ENCODE measurements around the gene CPVL. TPM values are rescaled to one million over a fixed set of nuclear protein-coding genes. Genes with fewer than 3 reads are reported as not detected.

Gene CPVL
- total RNA-seq, 1 donor from 2014 or later, result 25.9 TPM

- no peak for TF ChIP-seq CTCF (IDR thresholded peaks at IDR 0.05; ENCODE audit: insufficient read depth, low read length, poor library complexity, severe bottlenecking)
- Histone ChIP-seq H3K36me3 (ENCODE audit: control insufficient read depth, insufficient read depth, low read length) (no peaks in the 10 kb centered on the region), H3K4me3 (ENCODE audit: low read depth, low read length) (no peak overlapping the region), H3K27me3 (ENCODE audit: control insufficient read depth, insufficient read depth, low read length) (no peaks in the 10 kb centered on the region)
- DNase-seq (ENCODE audit: low read depth), result no peak
Observed at GRCh38 chr7:29132980-29133379, 13.4 kb downstream of the CPVL start.

GRCh38 chr7:29131678-29132077 is 14.7 kb downstream of the CPVL start:
- Histone ChIP-seq H3K36me3 (ENCODE audit: control insufficient read depth, insufficient read depth, low read length) (no peaks in the 10 kb centered on the region), H3K27me3 (ENCODE audit: control insufficient read depth, insufficient read depth, low read length) (no peaks in the 10 kb centered on the region), H3K4me3 (ENCODE audit: low read depth, low read length) (no peak overlapping the region)
- no peak for TF ChIP-seq CTCF (IDR thresholded peaks at IDR 0.05; ENCODE audit: insufficient read depth, low read length, poor library complexity, severe bottlenecking)
- DNase-seq (ENCODE audit: low read depth), result no peak

- H3K27me3 ChIP-seq (ENCODE audit: control insufficient read depth, insufficient read depth, low read length), result no peaks in the 10 kb centered on the region
- no peak for TF ChIP-seq CTCF (IDR thresholded peaks at IDR 0.05; ENCODE audit: insufficient read depth, low read length, poor library complexity, severe bottlenecking)
Observed at GRCh38 chr7:29130096-29130495, 16.2 kb downstream of the CPVL start.

GRCh38 chr7:29127527-29127926 is 18.8 kb downstream of the CPVL start:
- no peak for TF ChIP-seq CTCF (IDR thresholded peaks at IDR 0.05; ENCODE audit: insufficient read depth, low read length, poor library complexity, severe bottlenecking)
- Histone ChIP-seq H3K4me3 (ENCODE audit: low read depth, low read length) (no peak overlapping the region), H3K27me3 (ENCODE audit: control insufficient read depth, insufficient read depth, low read length) (no peaks in the 10 kb centered on the region), H3K36me3 (ENCODE audit: control insufficient read depth, insufficient read depth, low read length) (no peaks in the 10 kb centered on the region)
- no peak for DNase-seq (ENCODE audit: low read depth)

More at GRCh38 chr7:29130096-29130495, 16.2 kb downstream of the CPVL start:
- Histone ChIP-seq H3K36me3 (ENCODE audit: control insufficient read depth, insufficient read depth, low read length) (no peaks in the 10 kb centered on the region), H3K4me3 (ENCODE audit: low read depth, low read length) (no peak overlapping the region)
- no peak for DNase-seq (ENCODE audit: low read depth)

GRCh38 chr7:29126804-29127203 is 19.5 kb downstream of the CPVL start:
- no peak for DNase-seq (ENCODE audit: low read depth)
- no peaks in the 10 kb centered on the region for H3K36me3 ChIP-seq (ENCODE audit: control insufficient read depth, insufficient read depth, low read length)
- TF ChIP-seq CTCF (IDR thresholded peaks at IDR 0.05; ENCODE audit: insufficient read depth, low read length, poor library complexity, severe bottlenecking), result no peak
- H3K27me3 ChIP-seq (ENCODE audit: control insufficient read depth, insufficient read depth, low read length), result no peaks in the 10 kb centered on the region
- no peak overlapping the region for H3K4me3 ChIP-seq (ENCODE audit: low read depth, low read length)

GRCh38 chr7:29123626-29124190 is 22.6 kb downstream of the CPVL start:
- DNase-seq (ENCODE audit: low read depth), result no peak
- H3K4me3 ChIP-seq (ENCODE audit: low read depth, low read length), result no peak overlapping the region
- no peaks in the 10 kb centered on the region for H3K27me3 ChIP-seq (ENCODE audit: control insufficient read depth, insufficient read depth, low read length)
- no peak for TF ChIP-seq CTCF (IDR thresholded peaks at IDR 0.05; ENCODE audit: insufficient read depth, low read length, poor library complexity, severe bottlenecking)
- H3K36me3 ChIP-seq (ENCODE audit: control insufficient read depth, insufficient read depth, low read length), result no peaks in the 10 kb centered on the region

Data from kidney epithelial cell (primary cell).